Measurements from ENCODE around the gene SMG7. TPM values are rescaled to one million over a fixed set of nuclear protein-coding genes. Genes with fewer than 3 reads are reported as not detected.

Gene SMG7
- total RNA-seq, 1 experiment from 2014 or later, result 54.1 TPM

DNA sequence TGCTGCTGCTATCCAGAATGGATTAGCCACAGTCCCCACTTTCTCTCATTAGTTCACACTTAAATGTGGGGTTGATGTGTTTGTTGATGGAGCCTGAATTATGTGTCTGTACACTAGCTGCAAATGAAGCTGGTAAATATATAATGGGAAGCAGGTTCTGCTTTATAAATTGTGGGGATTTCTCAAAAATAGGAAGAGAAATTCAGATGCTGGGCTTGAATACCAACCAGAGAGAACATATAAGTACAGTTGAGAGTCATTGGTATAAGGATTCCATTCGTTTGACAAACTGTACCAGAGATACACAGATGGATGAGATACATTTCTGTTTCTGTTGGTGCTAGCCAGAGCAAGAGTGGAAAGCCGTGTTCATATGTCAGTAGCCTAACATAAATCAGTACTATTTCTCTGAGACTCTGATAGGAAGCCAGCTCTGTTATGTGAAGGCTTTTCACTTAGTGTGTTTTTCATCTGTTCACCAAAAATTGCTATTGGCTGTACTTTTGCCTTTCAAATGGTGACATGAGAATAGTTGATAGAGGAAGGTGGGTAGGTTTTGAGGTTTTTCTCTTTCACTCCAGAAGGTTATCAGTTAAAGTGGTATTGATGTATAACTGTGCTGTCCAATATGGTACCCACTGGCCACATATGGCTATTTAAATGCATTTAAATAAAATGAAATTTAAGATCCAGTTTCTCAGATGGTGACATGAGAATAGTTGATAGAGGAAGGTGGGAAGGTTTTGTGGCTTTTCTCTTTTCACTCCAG is 15.6 kb downstream of the SMG7 start:
- no TSS peak for BruUV-seq (replicated peaks)
- DNase-seq (ENCODE audit: low read depth, low spot score) (no peak), ATAC-seq (no peak)
- no peak overlapping the region for H3K4me3 ChIP-seq (replicated peaks in 1 of 2; ENCODE audit: low read depth in 1 of 2, low read length in 2 of 2)
- no peak overlapping the region for H2AFZ ChIP-seq (ENCODE audit: low read depth, low read length, poor library complexity, severe bottlenecking)
- RAD21 ChIA-PET (ENCODE audit: low non-redundant PET in 1 of 2, low total read pairs in 2 of 2, uncharacterized antibody in 2 of 2, unreplicated experiment in 2 of 2), result no interaction called here
- peaks cover 22% of the 10 kb centered on the region; the same call in 1 of the 2 replicates for H4K20me1 ChIP-seq (ENCODE audit: insufficient read depth)
- no peak overlapping the region for H3K9ac ChIP-seq (ENCODE audit: low read length)
- H3K4me1 ChIP-seq (ENCODE audit: control insufficient read depth in 1 of 2, insufficient read depth in 2 of 2, low read length in 2 of 2), result peaks cover 2 to 6% of the 10 kb centered on the region in 2 experiments
- TF ChIP-seq RAD21 (IDR thresholded peaks at IDR 0.05; ENCODE audit: low read depth) (no peak), FOSL1 (IDR thresholded peaks at IDR 0.05; ENCODE audit: low read depth) (no peak), ZNF274 (IDR thresholded peaks at IDR 0.05; ENCODE audit: low read depth, low read length) (no peak), ZFX (IDR thresholded peaks at IDR 0.05) (no peak), SRF (IDR thresholded peaks at IDR 0.05; ENCODE audit: low read depth) (no peak), CEBPB (IDR thresholded peaks at IDR 0.05; ENCODE audit: low read depth) (no peak), JUND (IDR thresholded peaks at IDR 0.05) (no peak), POLR2AphosphoS5 (IDR thresholded peaks at IDR 0.05; ENCODE audit: low read depth, low read length) (no peak), ELF1 (IDR thresholded peaks at IDR 0.05; ENCODE audit: borderline replicate concordance, low read depth) (no peak), EZH2phosphoT487 (IDR thresholded peaks at IDR 0.05; ENCODE audit: borderline replicate concordance) (no peak), YY1 (IDR thresholded peaks at IDR 0.05; ENCODE audit: extremely low read depth, insufficient replicate concordance, low read depth, low read length) (no peak), TCF7L2 (IDR thresholded peaks at IDR 0.05; ENCODE audit: borderline replicate concordance, extremely low read depth, insufficient read depth, insufficient read length) (no peak), EGR1 (IDR thresholded peaks at IDR 0.05; ENCODE audit: low read depth) (no peak), SIN3A (IDR thresholded peaks at IDR 0.05; ENCODE audit: low read depth) (no peak), CBX3 (IDR thresholded peaks at IDR 0.05; ENCODE audit: low read depth) (no peak)
- TF ChIP-seq, protein P1, sequence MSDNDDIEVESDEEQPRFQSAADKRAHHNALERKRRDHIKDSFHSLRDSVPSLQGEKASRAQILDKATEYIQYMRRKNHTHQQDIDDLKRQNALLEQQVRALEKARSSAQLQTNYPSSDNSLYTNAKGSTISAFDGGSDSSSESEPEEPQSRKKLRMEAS (IDR thresholded peaks at IDR 0.05), result no peak
- TF ChIP-seq, protein P2, sequence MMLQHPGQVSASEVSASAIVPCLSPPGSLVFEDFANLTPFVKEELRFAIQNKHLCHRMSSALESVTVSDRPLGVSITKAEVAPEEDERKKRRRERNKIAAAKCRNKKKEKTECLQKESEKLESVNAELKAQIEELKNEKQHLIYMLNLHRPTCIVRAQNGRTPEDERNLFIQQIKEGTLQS (IDR thresholded peaks at IDR 0.05), result no peak
- TF ChIP-seq, protein P3, sequence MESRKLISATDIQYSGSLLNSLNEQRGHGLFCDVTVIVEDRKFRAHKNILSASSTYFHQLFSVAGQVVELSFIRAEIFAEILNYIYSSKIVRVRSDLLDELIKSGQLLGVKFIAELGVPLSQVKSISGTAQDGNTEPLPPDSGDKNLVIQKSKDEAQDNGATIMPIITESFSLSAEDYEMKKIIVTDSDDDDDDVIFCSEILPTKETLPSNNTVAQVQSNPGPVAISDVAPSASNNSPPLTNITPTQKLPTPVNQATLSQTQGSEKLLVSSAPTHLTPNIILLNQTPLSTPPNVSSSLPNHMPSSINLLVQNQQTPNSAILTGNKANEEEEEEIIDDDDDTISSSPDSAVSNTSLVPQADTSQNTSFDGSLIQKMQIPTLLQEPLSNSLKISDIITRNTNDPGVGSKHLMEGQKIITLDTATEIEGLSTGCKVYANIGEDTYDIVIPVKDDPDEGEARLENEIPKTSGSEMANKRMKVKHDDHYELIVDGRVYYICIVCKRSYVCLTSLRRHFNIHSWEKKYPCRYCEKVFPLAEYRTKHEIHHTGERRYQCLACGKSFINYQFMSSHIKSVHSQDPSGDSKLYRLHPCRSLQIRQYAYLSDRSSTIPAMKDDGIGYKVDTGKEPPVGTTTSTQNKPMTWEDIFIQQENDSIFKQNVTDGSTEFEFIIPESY (IDR thresholded peaks at IDR 0.05; ENCODE audit: extremely low read depth, insufficient replicate concordance, low read length), result no peak
- TF ChIP-seq, protein P4, sequence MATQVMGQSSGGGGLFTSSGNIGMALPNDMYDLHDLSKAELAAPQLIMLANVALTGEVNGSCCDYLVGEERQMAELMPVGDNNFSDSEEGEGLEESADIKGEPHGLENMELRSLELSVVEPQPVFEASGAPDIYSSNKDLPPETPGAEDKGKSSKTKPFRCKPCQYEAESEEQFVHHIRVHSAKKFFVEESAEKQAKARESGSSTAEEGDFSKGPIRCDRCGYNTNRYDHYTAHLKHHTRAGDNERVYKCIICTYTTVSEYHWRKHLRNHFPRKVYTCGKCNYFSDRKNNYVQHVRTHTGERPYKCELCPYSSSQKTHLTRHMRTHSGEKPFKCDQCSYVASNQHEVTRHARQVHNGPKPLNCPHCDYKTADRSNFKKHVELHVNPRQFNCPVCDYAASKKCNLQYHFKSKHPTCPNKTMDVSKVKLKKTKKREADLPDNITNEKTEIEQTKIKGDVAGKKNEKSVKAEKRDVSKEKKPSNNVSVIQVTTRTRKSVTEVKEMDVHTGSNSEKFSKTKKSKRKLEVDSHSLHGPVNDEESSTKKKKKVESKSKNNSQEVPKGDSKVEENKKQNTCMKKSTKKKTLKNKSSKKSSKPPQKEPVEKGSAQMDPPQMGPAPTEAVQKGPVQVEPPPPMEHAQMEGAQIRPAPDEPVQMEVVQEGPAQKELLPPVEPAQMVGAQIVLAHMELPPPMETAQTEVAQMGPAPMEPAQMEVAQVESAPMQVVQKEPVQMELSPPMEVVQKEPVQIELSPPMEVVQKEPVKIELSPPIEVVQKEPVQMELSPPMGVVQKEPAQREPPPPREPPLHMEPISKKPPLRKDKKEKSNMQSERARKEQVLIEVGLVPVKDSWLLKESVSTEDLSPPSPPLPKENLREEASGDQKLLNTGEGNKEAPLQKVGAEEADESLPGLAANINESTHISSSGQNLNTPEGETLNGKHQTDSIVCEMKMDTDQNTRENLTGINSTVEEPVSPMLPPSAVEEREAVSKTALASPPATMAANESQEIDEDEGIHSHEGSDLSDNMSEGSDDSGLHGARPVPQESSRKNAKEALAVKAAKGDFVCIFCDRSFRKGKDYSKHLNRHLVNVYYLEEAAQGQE (IDR thresholded peaks at IDR 0.05; ENCODE audit: low read depth), result no peak
- TF ChIP-seq, protein P5, sequence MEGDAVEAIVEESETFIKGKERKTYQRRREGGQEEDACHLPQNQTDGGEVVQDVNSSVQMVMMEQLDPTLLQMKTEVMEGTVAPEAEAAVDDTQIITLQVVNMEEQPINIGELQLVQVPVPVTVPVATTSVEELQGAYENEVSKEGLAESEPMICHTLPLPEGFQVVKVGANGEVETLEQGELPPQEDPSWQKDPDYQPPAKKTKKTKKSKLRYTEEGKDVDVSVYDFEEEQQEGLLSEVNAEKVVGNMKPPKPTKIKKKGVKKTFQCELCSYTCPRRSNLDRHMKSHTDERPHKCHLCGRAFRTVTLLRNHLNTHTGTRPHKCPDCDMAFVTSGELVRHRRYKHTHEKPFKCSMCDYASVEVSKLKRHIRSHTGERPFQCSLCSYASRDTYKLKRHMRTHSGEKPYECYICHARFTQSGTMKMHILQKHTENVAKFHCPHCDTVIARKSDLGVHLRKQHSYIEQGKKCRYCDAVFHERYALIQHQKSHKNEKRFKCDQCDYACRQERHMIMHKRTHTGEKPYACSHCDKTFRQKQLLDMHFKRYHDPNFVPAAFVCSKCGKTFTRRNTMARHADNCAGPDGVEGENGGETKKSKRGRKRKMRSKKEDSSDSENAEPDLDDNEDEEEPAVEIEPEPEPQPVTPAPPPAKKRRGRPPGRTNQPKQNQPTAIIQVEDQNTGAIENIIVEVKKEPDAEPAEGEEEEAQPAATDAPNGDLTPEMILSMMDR (IDR thresholded peaks at IDR 0.05 in 2 of 3, conservative IDR thresholded peaks at IDR 0.05 in 1 of 3; ENCODE audit: borderline replicate concordance in 1 of 3, insufficient read depth in 1 of 3, low read depth in 2 of 3, low read length in 2 of 3), result no peak
- POLR2A ChIA-PET, result no interaction called here
- intact Hi-C loops (cut with micrococcal nuclease), result no loop called here
- peaks cover 98% of the 10 kb centered on the region for H3K79me2 ChIP-seq (ENCODE audit: insufficient read depth, low read length)
- no peaks in the 10 kb centered on the region for H3K9me2 ChIP-seq (ENCODE audit: insufficient read depth)
- no peaks in the 10 kb centered on the region for H3K36me3 ChIP-seq (ENCODE audit: control insufficient read depth in 1 of 2, insufficient read depth in 2 of 2, low read length in 2 of 2)
- H3K9me3 ChIP-seq (ENCODE audit: control insufficient read depth in 1 of 2, insufficient read depth in 1 of 2, low read depth in 1 of 2, low read length in 2 of 2), result no peaks in the 10 kb centered on the region
- no peak overlapping the region for H3K27ac ChIP-seq (ENCODE audit: low read depth, low read length)
- CTCF ChIA-PET, result no interaction called here
- H3K4me2 ChIP-seq (ENCODE audit: low read length), result no peak overlapping the region
- H3K27me3 ChIP-seq (ENCODE audit: insufficient read depth, low read length), result no peaks in the 10 kb centered on the region
